Measurements from ENCODE around the gene PRR5L.
"Not testable (repeated sequence)": the region's sequence is repeated elsewhere in the genome, so short reads cannot be mapped to it uniquely, and the experiment has no call there.

The PRR5L gene

DNA sequence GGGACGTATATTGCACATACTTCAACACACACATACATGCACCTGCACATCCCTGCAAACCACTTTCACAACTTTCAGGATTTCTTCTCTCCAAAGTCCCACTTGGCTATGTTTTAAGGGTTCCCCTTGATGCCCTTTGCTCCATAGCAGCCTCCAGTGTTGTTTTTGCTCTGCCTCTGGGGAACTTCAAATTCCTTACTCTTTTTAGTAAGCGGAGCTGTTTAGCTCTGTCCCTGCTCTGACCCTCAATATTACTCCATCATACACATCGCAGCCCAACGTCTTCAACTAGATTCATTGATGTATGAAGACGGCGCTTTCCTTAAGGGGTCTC lies 18.3 kb downstream of the PRR5L start:
- intact Hi-C loops (cut with DNase I), result no loop called here
- no peak for DNase-seq

DNA sequence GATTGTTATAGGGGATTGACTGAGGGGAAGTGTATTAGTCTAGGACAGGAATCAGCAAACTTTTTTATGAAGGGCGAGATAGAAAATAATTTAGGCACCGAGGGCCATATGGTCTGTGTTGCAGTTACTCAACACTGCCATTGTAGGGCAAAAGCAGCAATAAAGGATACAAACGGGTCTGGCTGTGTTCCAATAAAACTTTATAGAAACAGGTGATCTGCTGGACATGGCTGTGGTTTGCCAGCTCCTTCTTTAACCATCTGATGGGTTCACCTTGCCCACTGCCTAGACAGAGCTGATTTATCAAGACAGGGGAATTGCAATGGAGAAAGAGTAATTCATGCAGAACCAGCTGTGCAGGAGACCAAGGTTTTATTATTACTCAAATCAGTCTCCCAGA lies 20.0 kb downstream of the PRR5L start:
- DNase-seq, result no peak
- intact Hi-C loops (cut with DNase I), result no loop called here

DNA sequence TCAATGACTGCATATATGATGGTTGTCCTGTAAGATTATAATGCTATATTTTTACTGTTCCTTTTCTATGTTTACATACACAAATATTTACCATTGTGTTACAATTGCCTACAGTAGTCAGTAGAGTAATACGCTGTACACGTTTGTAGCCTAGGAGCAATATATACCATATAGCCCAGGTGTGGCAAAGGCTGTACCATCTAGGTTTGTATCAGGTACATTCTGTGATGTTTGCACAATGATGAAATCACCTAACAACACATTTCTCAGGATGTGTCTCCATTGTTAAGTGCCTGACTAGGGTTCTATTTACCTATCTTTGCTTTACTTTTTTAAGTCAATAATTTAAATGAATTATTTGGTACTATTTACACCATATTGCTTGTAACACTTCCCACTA lies 21.9 kb downstream of the PRR5L start:
- DNase-seq, result no peak
- intact Hi-C loops (cut with DNase I), result no loop called here

DNA sequence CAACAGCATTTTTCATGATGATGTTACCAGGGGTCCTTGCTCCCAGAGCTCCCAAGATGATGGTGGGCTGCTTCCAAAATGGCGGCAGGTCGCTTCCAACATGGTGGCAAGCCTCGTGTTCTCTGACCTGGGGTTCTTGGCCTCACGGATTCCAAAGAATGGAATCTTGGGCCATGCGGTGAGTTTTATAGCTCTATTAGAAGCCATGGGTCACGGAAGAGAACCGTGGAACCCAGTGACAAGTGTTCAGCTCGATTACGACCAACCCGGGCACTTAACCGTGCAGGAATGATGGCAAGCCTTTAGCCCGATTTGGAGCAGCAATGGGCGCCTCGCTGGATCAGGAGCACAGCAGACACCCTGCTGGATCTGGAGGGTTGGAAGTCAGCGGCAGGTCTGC lies 28.9 kb downstream of the PRR5L start:
- intact Hi-C loops (cut with DNase I); DNase-seq: not testable (repeated sequence)

DNA sequence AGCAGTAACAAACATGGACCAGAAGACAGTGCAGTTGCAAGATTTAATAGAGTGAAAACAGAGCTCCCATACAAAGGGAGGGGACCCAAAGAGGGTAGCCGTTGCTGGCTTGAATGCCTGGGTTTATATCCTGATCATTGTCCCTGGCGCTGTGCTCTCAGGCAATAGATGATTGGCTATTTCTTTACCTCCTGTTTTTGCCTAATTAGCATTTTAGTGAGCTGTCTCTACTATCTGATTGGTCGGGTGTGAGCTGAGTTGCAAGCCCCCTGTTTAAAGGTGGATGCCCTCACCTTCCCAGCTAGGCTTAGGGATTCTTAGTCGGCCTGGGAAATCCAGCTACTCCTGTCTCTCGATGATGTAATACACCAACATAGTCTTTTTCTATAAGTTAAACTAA lies 29.3 kb downstream of the PRR5L start:
- DNase-seq; intact Hi-C loops (cut with DNase I): not testable (repeated sequence)

DNA sequence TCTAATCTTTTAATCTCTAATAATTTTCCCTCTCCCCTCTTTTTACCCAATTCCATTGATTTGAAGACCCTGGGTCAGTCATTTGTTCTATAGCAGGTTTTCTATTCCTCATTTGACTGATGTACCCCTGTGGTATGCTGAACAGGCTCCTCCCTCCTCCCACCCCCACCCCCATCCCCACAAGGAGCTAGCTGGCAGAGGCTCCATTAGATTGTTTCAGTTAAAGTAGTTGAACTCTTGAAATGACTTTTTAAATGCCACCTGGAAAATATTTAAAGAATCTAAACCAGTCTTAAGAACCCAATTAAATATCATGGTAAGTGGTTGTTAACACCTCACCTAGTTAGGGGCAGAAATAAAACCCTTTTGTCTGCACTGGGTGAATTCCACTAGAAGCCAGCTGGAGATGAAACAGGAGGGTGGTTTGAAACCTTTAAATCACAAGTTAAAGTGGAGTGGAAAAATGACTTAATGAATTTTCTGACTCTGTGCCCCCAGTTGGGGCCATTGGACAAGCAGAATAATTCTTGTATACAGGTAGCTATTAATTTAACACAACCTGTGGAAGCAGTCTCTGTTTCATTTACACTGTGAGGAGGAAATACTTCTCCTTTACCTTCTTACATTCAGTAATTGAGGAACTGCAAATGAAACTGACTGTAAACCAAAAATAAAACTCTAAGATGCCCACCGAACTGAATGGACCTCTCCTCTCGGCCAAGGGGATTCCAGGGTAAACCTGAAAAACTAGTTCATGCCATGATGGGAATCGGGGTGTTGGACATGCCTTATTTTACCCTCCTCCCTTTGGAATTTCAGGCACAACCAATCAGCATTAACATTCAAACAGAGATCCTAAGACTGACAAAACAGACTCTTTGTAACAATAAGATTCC lies 30.7 kb downstream of the PRR5L start:
- intact Hi-C loops (cut with DNase I), result no loop called here
- no peak for DNase-seq

DNA sequence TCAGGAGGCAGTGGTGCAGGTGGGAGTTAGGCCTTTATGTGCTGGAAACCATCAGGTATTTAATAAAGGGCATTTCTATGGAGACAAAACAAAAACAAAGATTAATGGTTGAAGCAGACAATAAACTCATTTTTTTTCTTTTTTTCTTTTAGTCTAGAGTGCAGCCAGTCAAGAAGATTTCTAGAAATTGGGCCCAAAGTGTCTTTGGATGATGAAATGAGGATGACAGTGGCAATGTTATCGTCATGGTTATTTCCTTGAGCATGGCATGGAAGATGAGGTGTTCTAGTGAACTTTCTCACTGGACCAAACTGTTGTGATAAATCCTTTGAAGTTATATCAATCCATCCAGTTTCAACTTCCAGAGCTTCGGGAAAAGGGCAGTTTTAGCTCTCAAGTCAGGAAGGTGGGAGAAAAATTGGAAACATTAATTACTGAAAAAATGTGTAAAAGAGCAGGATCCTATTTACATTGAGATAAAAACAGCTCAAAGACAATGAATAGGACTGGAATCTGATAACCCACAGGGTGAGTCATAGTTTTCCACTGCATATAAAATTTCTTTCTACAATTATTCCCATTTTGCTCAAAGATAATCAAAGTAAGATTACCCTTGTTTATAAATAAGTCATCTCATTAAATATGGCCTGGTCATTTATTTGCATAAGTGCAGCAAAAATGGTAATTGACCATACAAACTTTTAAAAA lies 33.0 kb downstream of the PRR5L start:
- DNase-seq, result no peak
- intact Hi-C loops (cut with DNase I), result no loop called here

DNA sequence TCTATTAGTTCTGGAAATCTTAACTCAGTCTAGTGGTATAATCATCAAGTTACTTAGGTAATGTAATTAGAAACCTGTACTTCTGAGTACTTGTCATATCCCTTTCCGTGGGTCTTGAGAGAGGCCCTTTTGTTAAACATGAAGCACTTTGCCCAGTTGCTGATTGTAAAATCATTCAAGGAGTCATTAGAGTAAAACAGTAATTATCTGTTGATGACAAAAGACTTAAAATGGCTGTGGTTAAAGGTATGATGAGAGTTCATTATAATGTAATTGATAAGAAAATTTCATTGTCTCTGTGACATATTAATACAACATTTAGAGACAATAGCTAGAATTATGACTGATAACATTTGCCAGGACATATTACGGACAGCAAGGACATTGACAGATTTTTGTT lies 34.3 kb downstream of the PRR5L start:
- no peak for DNase-seq
- intact Hi-C loops (cut with DNase I), result no loop called here

DNA sequence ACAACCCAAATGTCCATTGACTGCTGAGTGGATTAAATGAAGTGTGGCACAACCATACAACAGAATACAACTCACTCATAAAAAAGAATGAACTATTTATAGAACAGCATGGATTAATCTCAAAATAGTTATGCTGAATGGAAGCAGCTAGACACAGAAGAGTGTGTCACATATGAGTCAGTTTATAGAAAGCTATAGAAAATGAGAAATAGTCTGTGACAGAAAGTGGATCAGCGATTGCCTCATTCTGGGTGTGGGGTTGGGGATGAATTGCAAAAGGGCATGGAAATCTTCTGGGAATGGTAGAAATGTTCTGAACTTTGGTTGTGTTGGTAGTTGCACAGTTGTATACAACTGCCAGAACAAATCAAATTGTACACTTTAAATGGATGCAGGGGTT lies 37.4 kb downstream of the PRR5L start:
- DNase-seq, result no peak
- intact Hi-C loops (cut with DNase I), result no loop called here

DNA sequence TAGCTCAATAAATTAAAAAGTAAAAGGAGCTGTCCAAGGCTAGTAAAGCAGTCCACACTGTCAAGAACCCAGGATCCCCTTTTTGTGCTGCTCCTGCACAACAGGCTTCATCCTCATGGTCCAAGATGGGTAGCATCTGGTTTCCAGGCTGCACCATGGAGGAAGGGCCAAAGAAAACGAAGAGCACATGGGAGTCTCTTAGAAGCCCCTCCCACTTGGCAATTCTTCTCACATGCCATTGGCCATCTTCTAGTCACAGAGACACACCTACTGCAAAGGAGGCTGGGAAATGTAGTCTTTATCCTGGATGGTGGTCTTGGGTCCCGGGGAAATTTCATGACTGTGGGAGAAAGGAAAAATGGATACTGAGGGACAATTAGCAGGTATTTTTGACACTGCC lies 37.8 kb downstream of the PRR5L start:
- intact Hi-C loops (cut with DNase I), result no loop called here
- DNase-seq, result no peak

DNA sequence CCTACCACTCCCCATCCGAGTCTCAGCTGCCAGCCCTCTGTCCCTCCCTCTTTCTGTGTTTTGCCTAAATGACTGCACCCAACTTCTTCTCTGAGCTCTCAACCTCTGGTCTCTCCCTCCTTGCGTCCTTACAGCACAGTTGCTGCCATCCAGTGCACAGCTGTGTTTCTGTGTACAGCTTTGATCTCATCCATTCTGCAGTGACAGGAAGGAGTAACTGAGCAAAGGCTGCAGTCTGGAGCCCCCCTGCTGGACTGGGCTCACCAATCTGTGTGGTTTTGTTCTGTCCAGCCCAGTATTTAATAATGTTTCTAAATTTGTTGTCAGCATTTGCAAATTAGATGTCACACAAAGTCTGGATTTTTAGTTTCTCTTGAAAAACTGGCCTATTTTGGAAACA lies 43.8 kb downstream of the PRR5L start:
- peak in 3 of 10 donors; percentile 11 to 86 (median 39) for DNase-seq
- intact Hi-C loops (cut with DNase I), result no loop called here

DNA sequence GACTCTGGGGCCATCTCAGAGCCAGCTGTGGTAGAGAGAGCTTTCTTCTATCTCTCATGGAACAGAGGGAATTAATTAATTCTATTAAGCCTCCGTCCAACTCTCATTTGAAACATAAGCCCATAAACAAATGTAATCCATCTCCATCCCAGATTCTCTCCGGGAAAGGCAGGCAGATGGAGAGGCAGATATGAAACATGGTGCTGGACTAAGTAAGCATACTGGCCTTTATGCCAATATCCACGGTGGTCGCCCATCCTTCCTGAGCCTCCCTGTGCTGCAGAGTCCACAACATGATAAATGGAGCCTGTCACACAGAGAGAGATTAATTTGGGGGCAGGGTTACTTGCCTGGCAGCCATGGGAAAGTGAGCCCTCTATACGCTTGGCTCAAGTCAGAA lies 44.8 kb downstream of the PRR5L start:
- DNase-seq, result no peak
- intact Hi-C loops (cut with DNase I), result no loop called here

DNA sequence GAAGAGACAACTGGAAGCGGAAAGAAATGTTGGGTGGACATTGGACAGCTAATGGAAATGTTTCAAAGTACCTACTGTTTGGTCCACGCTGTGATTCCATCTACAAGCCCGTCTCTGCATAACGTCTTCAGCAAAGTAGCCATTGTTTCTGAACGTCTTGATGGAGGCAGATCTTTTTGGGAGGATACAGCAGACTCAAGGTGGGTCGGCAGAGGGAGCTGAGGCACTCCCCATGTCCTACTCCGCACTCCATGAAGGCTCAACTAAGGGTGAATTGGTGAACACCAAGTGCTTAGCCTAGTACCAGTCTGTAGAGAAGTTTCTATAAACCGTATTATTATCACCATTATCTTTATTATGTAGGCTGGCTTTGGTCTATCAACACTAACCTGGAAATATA lies 45.8 kb downstream of the PRR5L start:
- no peak for DNase-seq

DNA sequence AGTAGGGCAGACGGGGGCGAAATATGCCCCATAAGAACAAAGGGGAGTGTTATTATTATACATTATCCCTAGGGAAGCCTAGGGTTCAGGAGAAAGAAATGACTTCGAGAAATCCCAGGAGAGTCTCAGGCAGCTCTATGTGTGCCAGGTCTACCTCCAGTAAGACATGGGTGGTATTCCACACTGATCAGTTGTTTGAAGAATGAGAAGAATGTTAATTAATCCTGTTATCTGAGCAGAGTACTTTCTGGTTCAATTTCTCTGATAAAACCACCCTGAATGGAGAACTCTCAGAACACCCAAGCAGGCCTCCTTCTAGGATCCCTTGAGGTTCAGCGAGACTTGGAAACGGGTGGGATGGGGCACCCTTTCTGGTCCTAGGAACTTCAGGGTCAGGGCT lies 46.2 kb downstream of the PRR5L start:
- no peak for DNase-seq
- intact Hi-C loops (cut with DNase I), result no loop called here

More for the DNA sequence above, 45.8 kb downstream of the PRR5L start:
- intact Hi-C loops (cut with DNase I), result no loop called here

DNA sequence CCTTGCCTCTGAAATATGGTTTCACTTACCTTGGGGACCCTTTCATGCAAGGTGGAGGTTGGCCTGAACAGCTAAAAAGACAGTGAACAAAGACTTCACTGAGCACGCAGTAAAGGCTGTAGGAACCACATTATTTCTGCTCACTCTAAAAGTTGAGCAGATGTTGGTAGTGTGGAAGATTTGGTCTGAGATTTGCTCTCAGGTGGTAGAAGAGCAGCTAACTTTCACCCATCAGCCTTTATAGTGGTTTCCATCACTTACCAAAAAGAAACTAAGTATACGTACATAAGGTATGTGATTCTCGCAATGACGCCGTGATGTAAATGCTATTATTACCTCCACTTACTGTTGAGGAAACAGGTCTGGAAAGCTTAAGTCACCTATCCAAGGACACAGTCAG lies 47.3 kb downstream of the PRR5L start:
- no peak for DNase-seq
- intact Hi-C loops (cut with DNase I), result no loop called here

DNA sequence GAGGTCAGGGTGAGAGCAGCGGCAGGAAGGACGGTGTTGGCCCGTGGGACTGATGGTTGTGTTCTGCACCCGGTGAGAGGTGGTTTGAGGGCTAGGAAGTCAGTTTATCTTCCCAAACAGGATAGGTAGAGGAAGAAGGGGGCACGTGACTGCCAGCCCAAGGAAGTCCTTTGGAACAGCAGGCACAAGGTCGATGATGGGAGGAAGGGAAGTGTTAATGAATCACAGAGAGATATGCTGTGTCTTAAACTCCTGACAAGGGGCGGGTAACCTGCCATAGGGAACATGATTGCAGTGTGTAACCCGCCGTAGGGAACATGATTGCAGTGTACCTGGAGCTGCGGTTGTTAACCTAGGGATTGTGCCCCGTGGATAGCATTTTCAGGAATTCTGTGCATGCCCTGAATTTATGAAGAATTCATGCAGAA lies 49.0 kb downstream of the PRR5L start:
- DNase-seq, result no peak
- intact Hi-C loops (cut with DNase I), result no loop called here

DNA sequence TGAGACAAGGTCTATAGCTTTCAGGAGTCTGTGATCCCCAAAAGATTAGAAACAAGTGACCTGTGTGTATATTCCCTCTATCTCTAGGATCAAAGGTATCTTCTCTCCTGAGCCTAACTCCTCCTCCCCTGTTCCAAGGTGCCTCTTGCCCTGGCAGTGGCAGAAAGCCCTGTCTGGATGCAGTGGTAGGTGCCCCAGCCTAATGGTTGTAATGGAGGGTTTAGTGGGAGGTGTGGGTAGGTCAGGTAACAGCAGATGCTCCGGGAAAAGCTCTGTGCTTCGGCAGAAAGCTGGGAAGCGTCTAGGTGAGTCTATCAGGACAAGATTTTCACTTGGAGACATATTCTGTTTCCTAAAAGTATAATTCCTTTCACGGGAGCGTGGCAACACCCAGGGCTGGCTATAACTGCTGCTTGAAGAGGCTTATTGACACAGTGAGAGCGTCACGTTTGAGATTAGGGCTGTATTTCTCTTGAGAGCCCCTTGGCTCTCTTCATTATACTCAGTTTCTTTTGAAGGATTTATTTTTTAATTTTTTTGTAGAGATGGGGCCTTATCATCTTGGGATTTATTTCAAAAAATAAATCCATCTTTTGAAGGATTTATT lies 49.5 kb downstream of the PRR5L start:
- no peak for DNase-seq
- intact Hi-C loops (cut with DNase I), result no loop called here

DNA sequence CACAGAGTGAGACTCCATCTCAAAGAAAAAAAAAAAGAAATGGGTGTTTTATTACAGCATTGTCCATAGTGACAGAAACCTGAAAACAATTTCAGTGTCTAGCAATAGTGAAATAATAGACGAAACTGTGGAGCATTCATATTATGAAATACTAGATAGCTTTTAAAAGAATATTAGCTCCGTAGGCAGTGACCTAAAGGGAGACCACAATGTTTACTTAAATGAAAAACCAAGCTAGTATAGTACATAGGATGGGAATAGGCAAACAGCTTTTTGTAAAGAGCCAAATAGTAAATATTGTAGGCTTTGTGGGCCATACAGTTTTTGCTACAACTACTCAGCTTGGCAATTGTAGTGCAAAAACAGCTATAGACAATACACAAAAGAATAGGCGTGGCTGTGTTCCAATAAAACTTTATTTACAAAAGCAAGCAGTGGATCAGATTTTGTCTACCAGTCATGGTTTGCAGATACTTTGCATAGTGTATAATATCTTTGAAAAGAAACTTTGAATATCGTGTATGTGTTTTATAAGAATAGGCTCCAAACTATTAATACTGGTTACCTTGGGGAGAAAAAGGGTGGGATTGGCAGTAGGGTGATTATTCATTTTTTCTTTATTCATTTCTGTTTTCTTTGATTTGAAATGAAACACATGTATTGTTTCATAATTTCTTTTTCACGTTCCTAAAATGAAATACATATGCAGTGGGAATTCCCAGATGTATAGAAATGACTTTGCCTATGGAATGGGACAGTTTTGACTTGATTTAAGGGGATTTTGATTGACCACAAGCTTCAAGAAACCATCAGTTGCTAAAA lies 50.7 kb downstream of the PRR5L start:
- DNase-seq, result no peak
- intact Hi-C loops (cut with DNase I), result no loop called here

DNA sequence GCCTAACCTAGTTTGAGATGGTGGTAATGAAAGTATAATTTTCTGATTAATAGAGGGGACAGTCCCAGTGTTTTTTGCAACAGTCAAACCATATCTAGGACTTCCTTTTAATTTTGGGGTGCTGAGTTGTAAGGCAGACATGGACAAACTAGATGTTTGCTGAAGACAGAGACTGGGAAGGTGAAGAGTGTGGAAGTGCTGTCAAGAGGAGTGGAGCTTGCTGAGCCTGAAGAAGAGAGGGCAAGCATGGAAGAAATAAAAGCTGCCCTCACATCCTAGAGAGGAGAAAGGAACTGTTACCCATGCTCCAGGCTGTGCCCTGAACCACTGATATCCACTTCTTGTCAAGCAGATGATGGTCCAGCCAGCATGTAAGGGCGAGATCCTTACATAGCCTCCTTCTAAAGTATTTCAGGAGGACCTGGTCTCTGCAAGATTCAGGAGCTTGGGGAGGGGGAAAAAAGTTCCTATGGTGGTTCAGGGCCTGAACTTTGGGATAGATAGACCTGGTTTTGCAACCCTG lies 51.4 kb downstream of the PRR5L start:
- DNase-seq, result no peak
- intact Hi-C loops (cut with DNase I), result no loop called here

DNA sequence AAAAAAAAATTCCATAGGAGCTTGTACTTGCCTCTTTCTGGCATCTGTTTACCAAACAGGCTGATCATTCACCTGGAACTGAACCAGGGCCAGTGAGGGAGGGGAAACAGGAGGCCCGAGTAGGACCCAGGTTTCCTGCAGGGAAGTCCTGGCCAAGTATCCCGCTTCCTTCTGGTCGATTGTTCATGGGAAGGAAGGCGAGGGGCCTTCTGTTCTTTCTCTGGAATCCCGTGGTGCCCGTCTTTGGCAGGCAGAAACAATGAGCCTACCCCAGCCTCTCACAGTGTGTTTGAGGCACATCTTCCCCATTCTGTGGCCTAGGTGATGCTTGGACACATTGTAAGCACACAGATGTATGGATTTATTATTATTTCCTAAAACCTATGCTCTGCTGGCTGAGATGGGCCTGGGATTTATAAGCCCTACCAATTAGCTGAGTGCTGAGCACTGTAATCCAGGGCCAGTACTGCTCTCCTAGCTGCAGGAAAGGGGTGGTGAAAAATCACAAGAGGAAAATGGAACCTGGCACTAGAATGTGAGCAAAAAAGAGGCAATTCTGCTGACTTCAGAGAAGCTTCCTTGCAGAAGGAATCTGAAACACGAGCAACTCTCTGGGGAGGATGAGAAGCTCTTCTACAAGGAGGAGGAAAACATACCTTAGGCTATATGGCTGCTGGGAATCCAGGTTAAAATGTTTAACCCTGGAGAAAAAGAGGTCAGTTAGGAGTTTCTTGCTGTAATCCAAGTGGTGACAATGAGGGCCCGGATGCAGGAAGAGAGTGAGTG lies 53.5 kb downstream of the PRR5L start:
- intact Hi-C loops (cut with DNase I), result no loop called here
- DNase-seq, result no peak

All from posterior cingulate gyrus (tissue), 11 donors.